ENCODE results near the gene ZNF581.

ZNF581 gene

GRCh38 chr19:55594996-55595545 lies 48.4 kb upstream of the ZNF581 start:
- H3K4me3 ChIP-seq (ENCODE audit: low read depth, low read length) = no peak overlapping the region
- ChIA-PET CTCF (interaction anchor here (0.5 to 2.1 kb wide), 5 partner anchors 79 to 751 kb away, joined by 3 to 8 read pairs (median 3); no protein-coding TSS in a partner anchor), POLR2A (no interaction called here)
- no peaks in the 10 kb centered on the region for H3K9me3 ChIP-seq (ENCODE audit: control insufficient read depth, insufficient read depth, low read depth, low read length)
- no peak overlapping the region for H3K27ac ChIP-seq (ENCODE audit: extremely low read depth, low read depth, low read length)
- no peaks in the 10 kb centered on the region for H3K4me1 ChIP-seq (ENCODE audit: control insufficient read depth, insufficient read depth, low read length)
- TF ChIP-seq KLF8 (tag by site-specific recombination; IDR thresholded peaks at IDR 0.05) (no peak), ZNF23 (tag by site-specific recombination; IDR thresholded peaks at IDR 0.05; ENCODE audit: borderline replicate concordance) (peak; percentile 97), ZSCAN5A (tag by site-specific recombination; IDR thresholded peaks at IDR 0.05) (no peak), ZNF350 (tag by site-specific recombination; IDR thresholded peaks at IDR 0.05) (no peak), ZNF335 (tag by site-specific recombination; conservative IDR thresholded peaks at IDR 0.05) (no peak), ZBTB7A (tag by site-specific recombination; IDR thresholded peaks at IDR 0.05; ENCODE audit: low read depth) (no peak), ZNF362 (tag by site-specific recombination; IDR thresholded peaks at IDR 0.05) (no peak), ZBTB17 (tag by site-specific recombination; IDR thresholded peaks at IDR 0.05) (peak; percentile 91), ZNF677 (tag by site-specific recombination; IDR thresholded peaks at IDR 0.05) (no peak), ZNF623 (tag by site-specific recombination; IDR thresholded peaks at IDR 0.05) (0 out of 2 replicates have a peak, but pooled peaks have one; percentile 20), ZNF26 (tag by site-specific recombination; IDR thresholded peaks at IDR 0.05) (no peak), ZBTB8A (tag by site-specific recombination; IDR thresholded peaks at IDR 0.05) (no peak), ZNF837 (tag by site-specific recombination; IDR thresholded peaks at IDR 0.05) (no peak), ZNF266 (tag by site-specific recombination; IDR thresholded peaks at IDR 0.05; ENCODE audit: low read depth) (no peak), ZNF785 (tag by site-specific recombination; IDR thresholded peaks at IDR 0.05) (no peak), KLF7 (tag by site-specific recombination; IDR thresholded peaks at IDR 0.05; ENCODE audit: borderline replicate concordance) (no peak), HOXC10 (CRISPR knock-in tag; IDR thresholded peaks at IDR 0.05) (no peak), ZNF776 (tag by site-specific recombination; IDR thresholded peaks at IDR 0.05; ENCODE audit: borderline replicate concordance) (no peak), ZNF121 (tag by site-specific recombination; IDR thresholded peaks at IDR 0.05) (no peak), ZNF558 (tag by site-specific recombination; IDR thresholded peaks at IDR 0.05) (no peak), PRDM4 (tag by site-specific recombination; IDR thresholded peaks at IDR 0.05) (no peak), HOXD13 (CRISPR knock-in tag; IDR thresholded peaks at IDR 0.05; ENCODE audit: borderline replicate concordance) (no peak), ZBTB20 (tag by site-specific recombination; IDR thresholded peaks at IDR 0.05) (peak; percentile 57), ZNF544 (tag by site-specific recombination; IDR thresholded peaks at IDR 0.05) (no peak)
- peaks cover 14 to 36% of the 10 kb centered on the region in 2 experiments for H3K36me3 ChIP-seq (ENCODE audit: control insufficient read depth in 2 of 2, insufficient read depth in 1 of 2, low read length in 2 of 2)
